IPS-18a (cell line): Measurements from ENCODE around the gene PHF5A.

Experiments used
- H3K27ac ChIP-seq: one replicate; pipeline ENCODE4 v1.5.1; 2013; ENCODE audit warnings: low read length
- H3K27me3 ChIP-seq: one replicate; pipeline ENCODE4 v1.6.1; 2013; ENCODE audit warnings: mild to moderate bottlenecking, low read length; ENCODE audit not compliant: control insufficient read depth, insufficient read depth
- H3K36me3 ChIP-seq: one replicate; pipeline ENCODE4 v1.6.1; 2013; ENCODE audit warnings: low read depth, low read length; ENCODE audit not compliant: control insufficient read depth
- H3K4me1 ChIP-seq: one replicate; pipeline ENCODE4 v1.6.1; 2013; ENCODE audit warnings: low read depth, low read length; ENCODE audit not compliant: control insufficient read depth
- H3K4me3 ChIP-seq: one replicate; pipeline ENCODE4 v1.5.1; 2013; ENCODE audit warnings: low read length
- H3K9ac ChIP-seq: one replicate; pipeline ENCODE4 v1.6.1; 2013; ENCODE audit warnings: mild to moderate bottlenecking, low read length, moderate library complexity
- H3K9me3 ChIP-seq: one replicate; pipeline ENCODE4 v1.6.1; 2013; ENCODE audit warnings: low read depth, low read length; ENCODE audit not compliant: control insufficient read depth

Gene PHF5A, protein sequence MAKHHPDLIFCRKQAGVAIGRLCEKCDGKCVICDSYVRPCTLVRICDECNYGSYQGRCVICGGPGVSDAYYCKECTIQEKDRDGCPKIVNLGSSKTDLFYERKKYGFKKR

DNA sequence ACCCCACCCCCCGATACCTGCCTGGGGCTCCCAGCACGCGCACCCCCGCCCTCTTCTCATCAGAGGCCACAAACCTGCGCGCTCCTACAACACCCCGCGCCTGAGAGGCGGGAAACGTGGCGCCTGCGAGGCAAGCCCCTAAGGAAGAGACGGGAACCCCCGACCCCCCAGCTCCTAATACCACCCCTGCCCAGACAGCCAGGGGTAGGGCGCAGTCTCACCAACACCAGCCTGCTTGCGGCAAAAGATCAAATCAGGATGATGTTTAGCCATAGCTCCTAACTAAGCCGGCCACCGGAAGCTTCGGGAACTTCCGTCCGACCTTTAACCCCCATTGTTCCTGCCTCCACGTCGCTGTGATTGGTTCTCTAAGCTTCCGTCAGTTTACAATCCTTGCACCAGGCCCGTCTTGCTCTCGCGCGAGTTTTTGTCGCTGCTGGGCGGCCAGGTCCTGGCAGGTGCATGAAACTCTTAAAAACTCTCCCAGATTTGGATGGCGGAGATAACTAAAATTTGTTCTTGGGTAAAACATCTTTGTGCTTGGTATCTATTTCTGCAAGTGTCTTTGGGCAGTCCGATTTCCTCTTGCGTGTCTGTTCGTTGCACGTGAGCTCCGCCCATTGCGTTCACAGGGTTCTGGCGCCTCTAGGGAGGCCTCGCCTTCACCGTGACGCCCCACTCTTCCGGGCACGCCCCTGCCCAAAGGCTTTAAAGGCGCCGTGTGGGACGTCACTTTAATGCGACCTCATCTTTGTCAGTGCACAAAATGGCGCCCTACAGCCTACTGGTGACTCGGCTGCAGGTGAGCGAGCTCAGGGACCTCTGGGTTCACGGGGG lies at the start of gene PHF5A, which contains the start of gene ACO2:
TSS of gene PHF5A (minus strand) at position 312 of the 837 bp plus-strand sequence. CDS start at position 273, 39 bp downstream.
TSS of gene ACO2 (plus strand) at position 737 of the 837 bp plus-strand sequence. CDS start at position 767, 30 bp downstream.
- H3K27ac ChIP-seq: peak within 1 kb of the TSS; percentile 96
- no peaks in the 10 kb centered on the region for H3K27me3 ChIP-seq
- peak within 1 kb of the TSS; percentile 92 for H3K9ac ChIP-seq
- H3K36me3 ChIP-seq: peaks cover 39% of the 10 kb centered on the region
- H3K4me1 ChIP-seq: peaks cover 4% of the 10 kb centered on the region
- peak within 1 kb of the TSS; percentile 71 for H3K4me3 ChIP-seq
- no peaks in the 10 kb centered on the region for H3K9me3 ChIP-seq

DNA sequence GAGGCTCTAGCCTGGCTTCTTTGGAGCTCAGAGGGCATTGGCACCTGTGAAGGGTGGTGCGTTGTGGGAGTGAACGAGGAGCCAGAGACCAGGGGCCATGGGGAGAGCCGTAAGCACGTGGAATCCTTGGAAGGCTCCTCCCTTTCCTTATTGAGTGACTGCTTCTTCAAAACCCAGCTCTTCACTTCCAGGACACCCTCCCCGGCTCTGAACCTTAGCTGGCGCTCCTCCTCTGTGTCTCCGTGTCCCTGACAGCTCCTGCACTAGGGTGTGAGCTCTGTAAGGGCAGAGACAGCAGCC lies 49.5 kb upstream of the PHF5A start:
- H3K9me3 ChIP-seq: no peaks in the 10 kb centered on the region
- H3K4me1 ChIP-seq: peaks cover 6% of the 10 kb centered on the region
- no peak overlapping the region for H3K4me3 ChIP-seq
- H3K27ac ChIP-seq: no peak overlapping the region
- H3K9ac ChIP-seq: no peak overlapping the region
- H3K36me3 ChIP-seq: peaks cover 23% of the 10 kb centered on the region
- no peaks in the 10 kb centered on the region for H3K27me3 ChIP-seq

DNA sequence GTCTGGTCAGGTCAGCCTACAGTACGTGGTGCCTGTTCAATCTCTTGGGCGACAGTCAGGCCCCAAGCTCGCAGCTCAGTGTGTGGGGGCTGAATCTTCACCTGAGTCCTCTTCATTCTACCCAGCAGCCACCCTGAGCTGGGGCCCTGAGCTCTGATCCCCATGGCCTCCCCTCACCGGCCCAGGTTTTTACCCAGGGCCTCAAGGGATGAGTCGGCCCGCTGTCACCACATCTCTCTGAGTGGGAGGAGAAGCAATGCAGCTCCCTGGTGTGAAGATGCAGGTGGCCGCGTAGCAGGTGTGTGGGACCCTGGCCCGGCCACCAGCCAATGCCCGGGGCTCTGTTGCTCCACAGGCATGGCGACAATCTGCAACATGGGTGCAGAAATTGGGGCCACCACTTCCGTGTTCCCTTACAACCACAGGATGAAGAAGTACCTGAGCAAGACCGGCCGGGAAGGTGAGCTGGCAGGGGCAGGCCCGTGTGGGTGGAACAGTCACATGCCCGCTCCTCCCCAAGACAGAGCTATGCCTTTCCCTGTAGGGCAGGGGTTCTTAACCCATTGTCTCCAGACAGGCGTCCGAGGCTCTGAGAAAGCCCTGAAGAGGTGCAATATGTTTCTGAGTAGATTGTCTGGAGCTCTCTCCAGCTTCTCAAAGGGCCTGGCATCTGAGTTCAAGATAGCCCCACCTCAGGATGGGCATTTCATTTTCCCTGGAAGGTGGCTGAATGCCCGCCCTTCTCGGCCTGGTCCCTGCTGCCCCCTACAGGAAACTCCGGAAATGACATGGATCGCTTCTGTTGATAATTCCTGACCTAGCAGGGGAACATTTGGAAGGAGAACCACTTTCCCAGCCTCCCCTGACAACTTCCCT lies 48.9 kb upstream of the PHF5A start:
- Histone ChIP-seq H3K9ac (no peak overlapping the region), H3K36me3 (peaks cover 23% of the 10 kb centered on the region), H3K4me3 (no peak overlapping the region), H3K27ac (no peak overlapping the region), H3K9me3 (no peaks in the 10 kb centered on the region), H3K27me3 (no peaks in the 10 kb centered on the region), H3K4me1 (peaks cover 12% of the 10 kb centered on the region)

DNA sequence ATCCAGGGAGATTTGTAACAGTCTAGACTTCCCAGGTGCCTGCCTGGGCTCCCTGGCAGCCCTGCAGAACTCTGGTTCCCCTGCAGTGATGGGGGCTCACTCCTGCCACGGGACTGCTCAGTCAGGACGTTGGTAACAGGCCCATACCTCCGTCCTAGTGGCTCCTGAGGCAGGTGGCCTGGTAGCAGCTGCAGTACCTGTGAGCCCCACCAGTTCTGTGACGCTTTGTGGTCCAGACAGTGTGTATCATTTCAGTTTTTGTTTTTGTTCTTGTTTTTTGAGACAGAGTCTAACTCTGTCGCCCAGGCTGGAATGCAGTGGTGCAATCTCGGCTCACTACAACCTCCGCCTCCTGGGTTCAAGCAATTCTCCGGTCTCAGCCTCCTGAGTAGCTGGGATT lies 48.0 kb upstream of the PHF5A start:
- no peak overlapping the region for H3K9ac ChIP-seq
- H3K36me3 ChIP-seq: peaks cover 23% of the 10 kb centered on the region
- no peaks in the 10 kb centered on the region for H3K9me3 ChIP-seq
- H3K27ac ChIP-seq: no peak overlapping the region
- no peaks in the 10 kb centered on the region for H3K27me3 ChIP-seq
- no peak overlapping the region for H3K4me3 ChIP-seq
- H3K4me1 ChIP-seq: peaks cover 15% of the 10 kb centered on the region

DNA sequence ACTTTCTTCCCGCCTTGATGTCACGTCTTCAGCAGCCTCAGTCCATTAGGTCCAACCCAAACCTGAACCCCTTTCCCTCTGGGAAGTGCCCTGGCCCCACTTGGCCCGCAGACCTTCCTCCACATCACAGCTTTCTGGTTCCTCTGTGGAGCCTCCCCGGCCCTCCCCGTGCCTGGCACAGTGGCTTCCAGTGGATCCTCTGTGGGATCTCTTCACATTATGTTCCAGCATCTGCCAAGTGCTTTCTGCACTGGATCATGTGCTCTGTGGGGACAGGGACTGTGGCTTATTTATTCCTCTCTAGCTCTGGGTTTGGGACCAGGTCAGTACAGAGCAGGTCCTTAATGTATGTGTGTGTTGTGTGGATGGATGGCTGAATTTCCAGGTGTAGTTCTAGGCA lies 44.9 kb upstream of the PHF5A start:
- peak overlapping the region; percentile 34 for H3K9ac ChIP-seq
- peaks cover 34% of the 10 kb centered on the region for H3K36me3 ChIP-seq
- H3K4me1 ChIP-seq: peaks cover 15% of the 10 kb centered on the region
- H3K27me3 ChIP-seq: no peaks in the 10 kb centered on the region
- peak overlapping the region; percentile 12 for H3K27ac ChIP-seq
- no peaks in the 10 kb centered on the region for H3K9me3 ChIP-seq
- H3K4me3 ChIP-seq: no peak overlapping the region

DNA sequence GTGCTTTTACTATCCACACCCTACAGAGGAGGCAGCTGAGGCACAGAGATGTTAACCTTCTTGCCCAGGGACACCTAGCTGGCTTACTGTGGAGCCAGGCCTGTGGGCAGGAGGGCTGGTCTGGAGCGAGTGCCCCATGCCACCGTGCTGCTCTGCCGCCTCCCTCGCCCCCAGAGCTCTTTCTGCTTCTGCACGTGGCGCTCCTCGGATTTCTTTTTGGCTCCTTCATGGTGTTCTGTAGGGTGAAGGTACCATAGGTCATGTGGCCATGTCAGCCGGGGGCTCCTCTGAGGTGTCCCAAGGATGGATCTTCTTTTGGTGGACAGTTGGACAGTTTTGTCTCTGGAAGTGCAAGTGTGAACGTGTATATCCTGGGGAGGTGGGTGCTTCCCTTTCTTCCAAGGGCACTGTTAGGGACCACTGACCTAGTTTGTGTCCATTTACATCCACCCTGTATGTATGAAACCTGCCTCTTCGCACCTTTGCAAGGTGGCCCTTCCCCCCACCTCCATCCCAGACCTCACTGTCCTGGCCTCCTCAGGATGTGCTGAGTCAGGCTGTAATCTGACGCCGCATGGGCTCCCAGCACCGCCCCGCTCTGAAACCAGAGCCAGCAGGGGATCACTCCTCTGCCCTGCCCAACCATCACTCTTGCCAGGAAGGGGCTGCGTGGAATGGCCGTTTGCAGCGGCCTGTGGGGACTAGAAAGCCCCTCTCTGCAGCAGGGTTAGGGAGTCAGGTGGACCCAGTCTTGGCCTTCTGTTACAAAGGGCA lies 44.1 kb upstream of the PHF5A start:
- H3K9ac ChIP-seq: peak overlapping the region; percentile 34
- H3K9me3 ChIP-seq: no peaks in the 10 kb centered on the region
- H3K4me3 ChIP-seq: no peak overlapping the region
- peak overlapping the region; percentile 12 for H3K27ac ChIP-seq
- peaks cover 41% of the 10 kb centered on the region for H3K36me3 ChIP-seq
- H3K27me3 ChIP-seq: no peaks in the 10 kb centered on the region
- H3K4me1 ChIP-seq: peaks cover 15% of the 10 kb centered on the region

DNA sequence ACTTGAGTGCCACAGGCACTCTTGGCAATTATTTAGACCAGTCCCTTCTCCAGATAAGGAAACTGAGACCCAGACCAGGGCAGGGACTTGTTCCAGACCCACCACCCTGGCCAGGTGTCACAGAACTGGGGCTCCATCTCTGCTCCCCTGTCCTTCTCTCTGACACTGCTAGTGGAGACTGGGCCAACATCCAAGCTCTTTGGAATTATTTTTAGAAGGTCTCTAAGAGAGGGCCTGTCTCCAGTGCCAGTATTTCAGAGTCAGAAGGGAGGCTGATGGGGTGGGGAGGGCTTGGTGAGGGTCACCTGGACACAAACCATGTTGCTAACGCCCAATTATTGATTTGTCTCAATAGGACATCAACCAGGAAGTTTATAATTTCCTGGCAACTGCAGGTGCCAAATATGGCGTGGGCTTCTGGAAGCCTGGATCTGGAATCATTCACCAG lies 43.1 kb upstream of the PHF5A start:
- Histone ChIP-seq H3K27ac (no peak overlapping the region), H3K4me3 (no peak overlapping the region), H3K9me3 (no peaks in the 10 kb centered on the region), H3K27me3 (no peaks in the 10 kb centered on the region), H3K36me3 (peaks cover 43% of the 10 kb centered on the region), H3K4me1 (peaks cover 15% of the 10 kb centered on the region), H3K9ac (no peak overlapping the region)

DNA sequence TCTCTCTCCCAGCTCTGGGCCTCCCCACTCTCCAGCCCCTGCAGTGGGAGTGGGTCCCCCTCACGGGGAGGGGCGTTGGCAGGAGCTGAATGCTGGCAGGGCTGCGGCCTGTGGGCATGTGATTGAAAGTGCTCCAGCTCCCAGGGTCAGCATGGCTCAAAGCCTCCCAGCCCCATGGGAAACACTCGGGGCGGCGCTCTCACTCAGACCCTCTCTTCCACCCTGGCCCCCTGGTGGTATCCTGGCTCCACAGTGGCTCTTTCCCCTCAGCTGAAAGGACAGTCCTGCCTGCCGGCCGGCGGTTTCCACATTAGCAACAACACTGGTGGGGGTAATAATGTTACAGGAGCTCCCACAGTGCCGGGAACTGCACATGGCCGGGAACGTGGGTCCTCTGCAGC lies 40.3 kb upstream of the PHF5A start:
- Histone ChIP-seq H3K36me3 (peaks cover 28% of the 10 kb centered on the region), H3K4me3 (no peak overlapping the region), H3K4me1 (peaks cover 15% of the 10 kb centered on the region), H3K9ac (no peak overlapping the region), H3K27me3 (no peaks in the 10 kb centered on the region), H3K9me3 (no peaks in the 10 kb centered on the region), H3K27ac (no peak overlapping the region)

DNA sequence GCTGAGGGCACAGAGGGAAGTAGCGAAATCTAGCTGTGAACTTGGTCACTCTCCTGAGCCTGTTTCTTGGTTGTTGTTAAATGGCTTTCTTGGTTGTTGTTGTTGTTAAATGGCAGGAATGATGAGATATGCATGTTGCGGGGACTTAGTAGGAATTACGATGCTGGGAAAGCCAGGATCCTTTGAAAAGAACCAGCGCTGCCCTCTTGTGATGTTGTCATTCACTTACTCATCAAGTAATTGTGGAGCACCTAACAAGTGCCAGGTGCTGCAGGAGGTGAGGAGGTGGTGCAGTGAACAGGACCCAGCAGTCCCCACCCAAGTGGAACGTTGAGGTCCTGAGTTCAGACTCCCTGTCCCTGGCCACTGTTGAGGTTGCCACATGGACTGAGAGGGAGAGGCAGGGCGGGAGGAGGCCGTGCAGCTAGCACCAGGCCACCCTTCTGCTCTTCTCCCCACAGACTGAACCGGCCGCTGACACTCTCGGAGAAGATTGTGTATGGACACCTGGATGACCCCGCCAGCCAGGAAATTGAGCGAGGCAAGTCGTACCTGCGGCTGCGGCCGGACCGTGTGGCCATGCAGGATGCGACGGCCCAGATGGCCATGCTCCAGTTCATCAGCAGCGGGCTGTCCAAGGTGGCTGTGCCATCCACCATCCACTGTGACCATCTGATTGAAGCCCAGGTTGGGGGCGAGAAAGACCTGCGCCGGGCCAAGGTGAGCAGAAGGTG lies 39.0 kb upstream of the PHF5A start:
- no peaks in the 10 kb centered on the region for H3K27me3 ChIP-seq
- H3K36me3 ChIP-seq: peaks cover 23% of the 10 kb centered on the region
- no peak overlapping the region for H3K9ac ChIP-seq
- no peak overlapping the region for H3K27ac ChIP-seq
- no peaks in the 10 kb centered on the region for H3K9me3 ChIP-seq
- H3K4me1 ChIP-seq: peaks cover 4% of the 10 kb centered on the region
- H3K4me3 ChIP-seq: no peak overlapping the region

DNA sequence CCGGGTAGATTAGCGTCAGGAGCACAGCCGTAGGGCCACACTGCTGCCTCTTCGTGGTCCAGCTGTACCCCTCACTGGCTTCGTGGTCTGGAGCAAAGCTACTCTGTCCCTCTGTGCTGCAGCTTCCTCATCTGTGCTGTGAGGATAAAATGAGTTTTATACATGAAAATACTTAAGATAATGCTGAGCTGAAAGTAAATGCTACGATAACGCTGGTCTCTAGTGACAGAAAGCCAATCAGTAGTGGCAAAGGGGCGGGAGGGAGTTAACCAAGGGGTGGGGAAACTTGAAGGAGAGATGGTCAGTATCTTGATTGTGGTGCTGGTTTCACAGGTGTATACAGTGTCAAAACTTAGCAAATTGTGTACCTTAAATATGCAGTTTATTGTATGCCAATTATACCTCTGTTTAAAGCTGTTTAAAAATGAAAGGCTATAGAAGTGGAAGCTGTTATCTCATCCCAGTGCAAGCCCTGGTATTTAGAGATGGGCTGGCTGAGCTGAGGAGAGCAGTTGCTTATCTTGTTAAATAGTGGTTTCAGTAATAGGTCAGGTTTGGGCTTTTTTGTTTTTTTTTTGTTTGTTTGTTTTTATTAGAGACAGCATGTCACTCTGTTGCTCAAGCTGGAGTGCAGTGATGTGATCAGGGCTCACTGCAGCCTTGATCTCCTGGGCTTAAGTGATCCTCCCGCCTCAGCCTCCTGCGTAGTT lies 37.2 kb upstream of the PHF5A start:
- H3K36me3 ChIP-seq: peaks cover 38% of the 10 kb centered on the region
- no peak overlapping the region for H3K27ac ChIP-seq
- H3K9me3 ChIP-seq: no peaks in the 10 kb centered on the region
- H3K27me3 ChIP-seq: no peaks in the 10 kb centered on the region
- no peak overlapping the region for H3K4me3 ChIP-seq
- no peak overlapping the region for H3K9ac ChIP-seq
- no peaks in the 10 kb centered on the region for H3K4me1 ChIP-seq
